Heart left ventricle (tissue), 13 donors: ENCODE results near the gene SALL2.

ENCODE experiments used
- CTCF ChIP-seq, 12 donors: fragments of 200-600 bp; sonication (generic) in 4 of 12; IDR thresholded peaks; one replicate each; pipeline versions ENCODE4 v1.5.0 to v1.8.0; 2018 to 2022; ENCODE audit warnings: antibody characterized with exemption in 12 of 12, mild to moderate bottlenecking in 5 of 12
- POLR2A ChIP-seq, 2 donors: fragments of 450-650 bp; IDR thresholded peaks; one replicate each; pipeline ENCODE4 v1.6.1; 2017; ENCODE audit warnings: antibody characterized with exemption in 2 of 2, mild to moderate bottlenecking in 2 of 2, moderate library complexity in 2 of 2
- donor health status: ischemic (EF 13 %, LVEDD 7.1; RV severe dilation, severe dysfunction).
- donor health status: DM: no; HTN: yes; CAD: no.
- donor health status: DM: no; HTN: no; CAD: no.
- donor health status: ischemic (EF 25% LVEDD 6.9; RV normal size, moderate dysfunction).
- donor health status: ischemic (EF 25% LVEDD 5.7; RV mildly dilated, moderate dysfunction).
- donor health status: ischemic (EF 35%, LVEDD 5.7; RV mildly dilated, moderate dysfunction).
- donor health status: nonischemic (EF 11% LVEDD 7.7; RV severe dilation, severe dysfunction).
- donor health status: DM: yes; HTN: yes; CAD: no.
- donor health status: PGD.
- donor health status: ischemic (EF 29% LVEDD 5.4; RV normal size, mild dysfunction).
- donor health status: nonischemic (EF 23%, LVEDD 6.1; RV moderate dilation, normal function).

GRCh38 chr14:21533294-21533693, 7.1 kb upstream of the SALL2 start:
- no peak for TF ChIP-seq POLR2A (IDR thresholded peaks at IDR 0.05)
- no peak for TF ChIP-seq CTCF (IDR thresholded peaks at IDR 0.05)
